HCT116 (cell line): Measurements from ENCODE around the gene B4GALNT4. TPM values are rescaled to one million over a fixed set of nuclear protein-coding genes. Genes with fewer than 3 reads are reported as not detected.

Experiments used
- ATAC-seq: fragments of 200-7000 bp; cut with Tn5 transposase; 2 replicates; pipeline ENCODE4 v1.9.1; 2020; ENCODE audit warnings: mild to moderate bottlenecking, moderate library complexity
- BruUV-seq: library from RNA; stranded (reverse); fragments of 400-500 nt; replicated peaks from 2 replicates; lab custom pipeline; 2021; lab: Mats Ljungman, UMichigan
- CTCF ChIA-PET: fragments of 300-600 bp; sonication (Branson Sonifier 250); formaldehyde crosslinking; loops from one replicate; lab custom pipeline; 2021; ENCODE audit warnings: antibody characterized with exemption; lab: Charles Lee
- POLR2A ChIA-PET: fragments of 300-600, 350-600 bp; sonication (Branson Sonifier 250); formaldehyde crosslinking; loops from one replicate; lab custom pipeline; 2021; ENCODE audit warnings: antibody characterized with exemption; lab: Charles Lee
- RAD21 ChIA-PET, 2 experiments: fragments of 300-600 bp; sonication (Branson Sonifier 250); formaldehyde crosslinking; loops; one replicate each; lab custom pipeline; 2023; ENCODE audit warnings: low total read pairs in 2 of 2; ENCODE audit not compliant: uncharacterized antibody in 2 of 2, unreplicated experiment in 2 of 2, low non-redundant PET in 1 of 2; lab: Charles Lee
- DNase-seq: peaks from one replicate; pipeline ENCODE4 v3.0.0-alpha.2; 2010; ENCODE audit warnings: low read depth, low spot score
- H2AFZ ChIP-seq: fragments of 200-600 bp; shearing (Covaris generic), sonication (generic); 2 replicates; pipeline ENCODE4 v1.6.1; 2017; ENCODE audit warnings: low read depth, mixed run types, mixed read lengths, antibody characterized with exemption, low read length; ENCODE audit not compliant: poor library complexity, severe bottlenecking
- H3K27ac ChIP-seq: 2 replicates; pipeline ENCODE4 v1.5.1; 2012; ENCODE audit warnings: low read depth, low read length
- H3K27me3 ChIP-seq: fragments of 200-600 bp; sonication (generic); 2 replicates; pipeline ENCODE4 v1.6.1; 2016; ENCODE audit warnings: mixed run types, low read length, mixed read lengths; ENCODE audit not compliant: insufficient read depth
- H3K36me3 ChIP-seq, 2 experiments: fragments of 200-500 bp in 1 of 2; fragments of 200-600 bp in 1 of 2; sonication (Bioruptor generic) in 1 of 2; sonication (generic) in 1 of 2; 2 replicates each; pipeline versions ENCODE4 v1.5.1 to v1.6.1; 2014 to 2016; ENCODE audit warnings: low read length in 2 of 2, inconsistent platforms in 1 of 2, mixed read lengths in 1 of 2, mixed run types in 1 of 2; ENCODE audit not compliant: insufficient read depth in 2 of 2, control insufficient read depth in 1 of 2
- H3K4me1 ChIP-seq, 2 experiments: fragments of 200-600 bp in 1 of 2; sonication (generic) in 1 of 2; 2 replicates each; pipeline versions ENCODE4 v1.5.1 to v1.6.1; 2012 to 2017; ENCODE audit warnings: low read length in 2 of 2, inconsistent platforms in 1 of 2, mild to moderate bottlenecking in 1 of 2, mixed read lengths in 1 of 2, mixed run types in 1 of 2, moderate library complexity in 1 of 2; ENCODE audit not compliant: insufficient read depth in 2 of 2, control insufficient read depth in 1 of 2
- H3K4me2 ChIP-seq: fragments of 200-600 bp; sonication (generic); 2 replicates; pipeline ENCODE4 v1.6.1; 2017; ENCODE audit warnings: mixed run types, low read length, mixed read lengths
- H3K4me3 ChIP-seq, 2 experiments: fragments of 200-600 bp in 1 of 2; sonication (generic) in 1 of 2; replicated peaks in 1 of 2; 2 replicates each; pipeline ENCODE4 v1.5.1; 2011 to 2016; ENCODE audit warnings: low read length in 2 of 2, control low read depth in 1 of 2, low read depth in 1 of 2, mild to moderate bottlenecking in 1 of 2, mixed read lengths in 1 of 2, mixed run types in 1 of 2
- H3K79me2 ChIP-seq: fragments of 200-600 bp; sonication (generic); 2 replicates; pipeline ENCODE4 v1.6.1; 2017; ENCODE audit warnings: mild to moderate bottlenecking, mixed run types, low read length, moderate library complexity, mixed read lengths; ENCODE audit not compliant: insufficient read depth
- H3K9ac ChIP-seq: fragments of 200-600 bp; sonication (generic); 2 replicates; pipeline ENCODE4 v1.6.1; 2016; ENCODE audit warnings: low read length, mixed read lengths
- H3K9me2 ChIP-seq: fragments of 200-600 bp; sonication (generic), shearing (Covaris generic); 2 replicates; pipeline ENCODE4 v1.6.1; 2017; ENCODE audit warnings: mixed run types, mild to moderate bottlenecking, moderate library complexity; ENCODE audit not compliant: insufficient read depth
- H3K9me3 ChIP-seq, 2 experiments: fragments of 200-500 bp in 1 of 2; fragments of 200-600 bp in 1 of 2; sonication (Bioruptor generic) in 1 of 2; sonication (generic) in 1 of 2; 2 replicates each; pipeline ENCODE4 v1.6.1; 2014 to 2017; ENCODE audit warnings: low read length in 2 of 2, mixed read lengths in 2 of 2, inconsistent platforms in 1 of 2, low read depth in 1 of 2, mild to moderate bottlenecking in 1 of 2, mixed run types in 1 of 2, moderate library complexity in 1 of 2; ENCODE audit not compliant: control insufficient read depth in 1 of 2, insufficient read depth in 1 of 2
- H4K20me1 ChIP-seq: fragments of 200-600 bp; sonication (generic), shearing (Covaris generic); 2 replicates; pipeline ENCODE4 v1.6.1; 2017; ENCODE audit warnings: mixed run types, mild to moderate bottlenecking, moderate library complexity; ENCODE audit not compliant: insufficient read depth
- EGR1 ChIP-seq: IDR thresholded peaks from 2 replicates; pipeline ENCODE4 v1.6.1; 2012; ENCODE audit warnings: low read depth
- ELF1 ChIP-seq: IDR thresholded peaks from 2 replicates; pipeline ENCODE4 v1.6.1; 2012; ENCODE audit warnings: low read depth, borderline replicate concordance
- EZH2 ChIP-seq: fragments of 200-600 bp; sonication (generic); IDR thresholded peaks from 2 replicates; pipeline ENCODE4 v1.6.1; 2017; ENCODE audit warnings: antibody characterized with exemption, mixed run types
- FOSL1 ChIP-seq: IDR thresholded peaks from 2 replicates; pipeline ENCODE4 v1.6.1; 2012; ENCODE audit warnings: low read depth
- JUND ChIP-seq: IDR thresholded peaks from 2 replicates; pipeline ENCODE4 v1.6.1; 2012
- POLR2A ChIP-seq: IDR thresholded peaks from 2 replicates; pipeline ENCODE4 v1.7.0; 2011; ENCODE audit warnings: borderline replicate concordance; ENCODE audit not compliant: insufficient read depth, insufficient read length; ENCODE audit errors: extremely low read depth
- POLR2AphosphoS5 ChIP-seq: IDR thresholded peaks from 2 replicates; pipeline ENCODE4 v1.6.1; 2011; ENCODE audit warnings: mild to moderate bottlenecking, low read depth, low read length, moderate library complexity
- SIN3A ChIP-seq: IDR thresholded peaks from 2 replicates; pipeline ENCODE4 v1.6.1; 2012; ENCODE audit warnings: low read depth
- SP1 ChIP-seq: IDR thresholded peaks from 2 replicates; pipeline ENCODE4 v1.6.1; 2012; ENCODE audit warnings: low read depth
- TCF7L2 ChIP-seq: IDR thresholded peaks from 2 replicates; pipeline ENCODE4 v1.7.0; 2011; ENCODE audit warnings: borderline replicate concordance, inconsistent platforms; ENCODE audit not compliant: insufficient read depth, insufficient read length; ENCODE audit errors: extremely low read depth
- ZFX ChIP-seq: fragments of 450-650 bp; IDR thresholded peaks from 2 replicates; pipeline ENCODE4 v1.6.1; 2017
- ZNF274 ChIP-seq: fragments of 200-500 bp; sonication (Bioruptor generic); IDR thresholded peaks from 2 replicates; pipeline ENCODE4 v1.6.1; 2014; ENCODE audit warnings: mild to moderate bottlenecking, low read depth, low read length, inconsistent platforms
- intact Hi-C: fragments of 100-400 bp; cut with micrococcal nuclease; formaldehyde crosslinking; loops from 2 replicates; pipeline ENCODE4 v1.10.0; 2022
- total RNA-seq: library from RNA; stranded (reverse); gene quantifications from one replicate; pipeline ENCODE4 v1.2.1, GENCODE V29; 2021; ENCODE audit not compliant: unreplicated experiment
- TF ChIP-seq, protein P1 (sequence below), 3 experiments: fragments of 200-600 bp in 1 of 3; sonication (generic) in 1 of 3; IDR thresholded peaks in 2 of 3; conservative IDR thresholded peaks in 1 of 3; 2 replicates each; pipeline ENCODE4 v1.5.1; 2012 to 2017; ENCODE audit warnings: low read depth in 2 of 3, low read length in 2 of 3, antibody characterized with exemption in 1 of 3, borderline replicate concordance in 1 of 3, control low read depth in 1 of 3, mild to moderate bottlenecking in 1 of 3, mixed read lengths in 1 of 3, mixed run types in 1 of 3, moderate library complexity in 1 of 3; ENCODE audit not compliant: insufficient read depth in 1 of 3
- TF ChIP-seq, protein P2 (sequence below): IDR thresholded peaks from 2 replicates; pipeline ENCODE4 v1.6.1; 2011; ENCODE audit warnings: mild to moderate bottlenecking, low read length, moderate library complexity; ENCODE audit not compliant: insufficient replicate concordance; ENCODE audit errors: extremely low read depth
- TF ChIP-seq, protein P3 (sequence below): IDR thresholded peaks from 2 replicates; pipeline ENCODE4 v1.6.1; 2012; ENCODE audit warnings: low read depth
- TF ChIP-seq, protein P4 (sequence below): IDR thresholded peaks from 2 replicates; pipeline ENCODE4 v1.6.1; 2012

B4GALNT4 gene
- total RNA-seq, 1 experiment from 2014 or later: 54.3 TPM

DNA sequence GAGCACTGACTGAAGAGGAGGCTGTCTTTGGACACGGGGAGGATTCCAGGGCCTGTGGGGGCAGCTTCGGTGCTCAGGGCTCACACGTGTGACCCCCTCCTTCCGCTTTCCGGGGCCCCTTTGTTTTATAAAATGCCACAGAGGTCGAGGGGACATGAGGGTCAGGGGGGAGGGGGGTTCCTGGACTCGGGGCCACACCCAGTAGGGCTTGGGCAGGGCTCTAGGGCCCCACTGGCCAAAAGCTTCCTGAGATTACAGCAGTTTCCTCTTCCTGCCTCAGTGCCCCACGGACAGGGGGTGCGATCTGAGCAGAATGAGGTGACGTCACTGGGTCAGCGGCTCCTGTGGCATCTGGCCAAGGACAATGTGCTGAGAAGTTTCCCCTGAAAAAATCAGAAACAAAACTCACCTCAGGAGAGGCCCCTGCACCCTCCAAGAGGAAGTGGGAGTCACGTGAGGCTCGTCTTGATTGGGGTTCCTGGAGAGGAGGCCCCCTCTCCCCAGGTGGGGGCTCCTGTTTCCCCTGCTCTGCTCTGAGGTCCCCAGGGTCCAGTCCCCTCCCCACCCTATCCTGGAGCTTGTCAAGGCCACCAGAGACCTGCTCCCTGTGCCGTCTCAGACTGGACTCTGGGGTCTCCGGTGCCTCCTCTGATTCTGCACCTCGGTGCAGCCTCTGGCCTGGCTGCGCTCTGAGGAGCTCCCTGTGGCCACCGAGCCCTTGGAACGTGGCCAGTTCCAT is 42.3 kb upstream of the B4GALNT4 start:
- intact Hi-C loops: no loop called here
- no peaks in the 10 kb centered on the region for H4K20me1 ChIP-seq
- ATAC-seq (no peak), DNase-seq (no peak)
- no peak overlapping the region for H2AFZ ChIP-seq
- H3K27ac ChIP-seq: no peak overlapping the region
- no peaks in the 10 kb centered on the region for H3K36me3 ChIP-seq
- ChIA-PET CTCF (interaction anchor here (0.6 kb wide), 1 partner anchor 29 kb away, joined by 4 read pairs; no protein-coding TSS in a partner anchor), RAD21 (no interaction called here), POLR2A (no interaction called here)
- TF ChIP-seq SIN3A (no peak), POLR2AphosphoS5 (no peak), SP1 (no peak), TCF7L2 (no peak), JUND (no peak), FOSL1 (no peak), ELF1 (no peak), POLR2A (no peak), ZFX (no peak), EZH2 (no peak), ZNF274 (no peak), EGR1 (no peak)
- TF ChIP-seq, protein P1, sequence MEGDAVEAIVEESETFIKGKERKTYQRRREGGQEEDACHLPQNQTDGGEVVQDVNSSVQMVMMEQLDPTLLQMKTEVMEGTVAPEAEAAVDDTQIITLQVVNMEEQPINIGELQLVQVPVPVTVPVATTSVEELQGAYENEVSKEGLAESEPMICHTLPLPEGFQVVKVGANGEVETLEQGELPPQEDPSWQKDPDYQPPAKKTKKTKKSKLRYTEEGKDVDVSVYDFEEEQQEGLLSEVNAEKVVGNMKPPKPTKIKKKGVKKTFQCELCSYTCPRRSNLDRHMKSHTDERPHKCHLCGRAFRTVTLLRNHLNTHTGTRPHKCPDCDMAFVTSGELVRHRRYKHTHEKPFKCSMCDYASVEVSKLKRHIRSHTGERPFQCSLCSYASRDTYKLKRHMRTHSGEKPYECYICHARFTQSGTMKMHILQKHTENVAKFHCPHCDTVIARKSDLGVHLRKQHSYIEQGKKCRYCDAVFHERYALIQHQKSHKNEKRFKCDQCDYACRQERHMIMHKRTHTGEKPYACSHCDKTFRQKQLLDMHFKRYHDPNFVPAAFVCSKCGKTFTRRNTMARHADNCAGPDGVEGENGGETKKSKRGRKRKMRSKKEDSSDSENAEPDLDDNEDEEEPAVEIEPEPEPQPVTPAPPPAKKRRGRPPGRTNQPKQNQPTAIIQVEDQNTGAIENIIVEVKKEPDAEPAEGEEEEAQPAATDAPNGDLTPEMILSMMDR (IDR thresholded peaks at IDR 0.05 in 2 of 3, conservative IDR thresholded peaks at IDR 0.05 in 1 of 3; ENCODE audit: borderline replicate concordance in 1 of 3, insufficient read depth in 1 of 3, low read depth in 2 of 3, low read length in 2 of 3): no peak
- TF ChIP-seq, protein P2, sequence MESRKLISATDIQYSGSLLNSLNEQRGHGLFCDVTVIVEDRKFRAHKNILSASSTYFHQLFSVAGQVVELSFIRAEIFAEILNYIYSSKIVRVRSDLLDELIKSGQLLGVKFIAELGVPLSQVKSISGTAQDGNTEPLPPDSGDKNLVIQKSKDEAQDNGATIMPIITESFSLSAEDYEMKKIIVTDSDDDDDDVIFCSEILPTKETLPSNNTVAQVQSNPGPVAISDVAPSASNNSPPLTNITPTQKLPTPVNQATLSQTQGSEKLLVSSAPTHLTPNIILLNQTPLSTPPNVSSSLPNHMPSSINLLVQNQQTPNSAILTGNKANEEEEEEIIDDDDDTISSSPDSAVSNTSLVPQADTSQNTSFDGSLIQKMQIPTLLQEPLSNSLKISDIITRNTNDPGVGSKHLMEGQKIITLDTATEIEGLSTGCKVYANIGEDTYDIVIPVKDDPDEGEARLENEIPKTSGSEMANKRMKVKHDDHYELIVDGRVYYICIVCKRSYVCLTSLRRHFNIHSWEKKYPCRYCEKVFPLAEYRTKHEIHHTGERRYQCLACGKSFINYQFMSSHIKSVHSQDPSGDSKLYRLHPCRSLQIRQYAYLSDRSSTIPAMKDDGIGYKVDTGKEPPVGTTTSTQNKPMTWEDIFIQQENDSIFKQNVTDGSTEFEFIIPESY: no peak
- TF ChIP-seq, protein P3, sequence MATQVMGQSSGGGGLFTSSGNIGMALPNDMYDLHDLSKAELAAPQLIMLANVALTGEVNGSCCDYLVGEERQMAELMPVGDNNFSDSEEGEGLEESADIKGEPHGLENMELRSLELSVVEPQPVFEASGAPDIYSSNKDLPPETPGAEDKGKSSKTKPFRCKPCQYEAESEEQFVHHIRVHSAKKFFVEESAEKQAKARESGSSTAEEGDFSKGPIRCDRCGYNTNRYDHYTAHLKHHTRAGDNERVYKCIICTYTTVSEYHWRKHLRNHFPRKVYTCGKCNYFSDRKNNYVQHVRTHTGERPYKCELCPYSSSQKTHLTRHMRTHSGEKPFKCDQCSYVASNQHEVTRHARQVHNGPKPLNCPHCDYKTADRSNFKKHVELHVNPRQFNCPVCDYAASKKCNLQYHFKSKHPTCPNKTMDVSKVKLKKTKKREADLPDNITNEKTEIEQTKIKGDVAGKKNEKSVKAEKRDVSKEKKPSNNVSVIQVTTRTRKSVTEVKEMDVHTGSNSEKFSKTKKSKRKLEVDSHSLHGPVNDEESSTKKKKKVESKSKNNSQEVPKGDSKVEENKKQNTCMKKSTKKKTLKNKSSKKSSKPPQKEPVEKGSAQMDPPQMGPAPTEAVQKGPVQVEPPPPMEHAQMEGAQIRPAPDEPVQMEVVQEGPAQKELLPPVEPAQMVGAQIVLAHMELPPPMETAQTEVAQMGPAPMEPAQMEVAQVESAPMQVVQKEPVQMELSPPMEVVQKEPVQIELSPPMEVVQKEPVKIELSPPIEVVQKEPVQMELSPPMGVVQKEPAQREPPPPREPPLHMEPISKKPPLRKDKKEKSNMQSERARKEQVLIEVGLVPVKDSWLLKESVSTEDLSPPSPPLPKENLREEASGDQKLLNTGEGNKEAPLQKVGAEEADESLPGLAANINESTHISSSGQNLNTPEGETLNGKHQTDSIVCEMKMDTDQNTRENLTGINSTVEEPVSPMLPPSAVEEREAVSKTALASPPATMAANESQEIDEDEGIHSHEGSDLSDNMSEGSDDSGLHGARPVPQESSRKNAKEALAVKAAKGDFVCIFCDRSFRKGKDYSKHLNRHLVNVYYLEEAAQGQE: no peak
- TF ChIP-seq, protein P4, sequence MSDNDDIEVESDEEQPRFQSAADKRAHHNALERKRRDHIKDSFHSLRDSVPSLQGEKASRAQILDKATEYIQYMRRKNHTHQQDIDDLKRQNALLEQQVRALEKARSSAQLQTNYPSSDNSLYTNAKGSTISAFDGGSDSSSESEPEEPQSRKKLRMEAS: no peak
- H3K27me3 ChIP-seq: no peaks in the 10 kb centered on the region
- H3K4me1 ChIP-seq: peaks cover 0 to 7% of the 10 kb centered on the region in 2 experiments; a peak in 2 of 4 replicates
- H3K9me3 ChIP-seq: no peaks in the 10 kb centered on the region
- no peak overlapping the region for H3K4me3 ChIP-seq
- H3K79me2 ChIP-seq: no peaks in the 10 kb centered on the region
- BruUV-seq: no TSS peak
- H3K9ac ChIP-seq: no peak overlapping the region
- H3K4me2 ChIP-seq: no peak overlapping the region
- no peaks in the 10 kb centered on the region for H3K9me2 ChIP-seq
